Heart left ventricle (tissue), 13 donors: ENCODE data around the gene SLC8A3.

Experiments
- POLR2A ChIP-seq, 2 donors: fragments of 450-650 bp; IDR thresholded peaks; one replicate each; pipeline ENCODE4 v1.6.1; 2017; ENCODE audit warnings: antibody characterized with exemption in 2 of 2, mild to moderate bottlenecking in 2 of 2, moderate library complexity in 2 of 2
- TF ChIP-seq, protein P1 (sequence below), 12 donors: fragments of 200-600 bp; sonication (generic) in 4 of 12; IDR thresholded peaks; one replicate each; pipeline versions ENCODE4 v1.5.0 to v1.8.0; 2018 to 2022; ENCODE audit warnings: antibody characterized with exemption in 12 of 12, mild to moderate bottlenecking in 5 of 12
- donor health status: ischemic (EF 13 %, LVEDD 7.1; RV severe dilation, severe dysfunction).
- donor health status: DM: no; HTN: yes; CAD: no.
- donor health status: DM: no; HTN: no; CAD: no.
- donor health status: ischemic (EF 25% LVEDD 6.9; RV normal size, moderate dysfunction).
- donor health status: ischemic (EF 25% LVEDD 5.7; RV mildly dilated, moderate dysfunction).
- donor health status: ischemic (EF 35%, LVEDD 5.7; RV mildly dilated, moderate dysfunction).
- donor health status: nonischemic (EF 11% LVEDD 7.7; RV severe dilation, severe dysfunction).
- donor health status: DM: yes; HTN: yes; CAD: no.
- donor health status: PGD.
- donor health status: ischemic (EF 29% LVEDD 5.4; RV normal size, mild dysfunction).
- donor health status: nonischemic (EF 23%, LVEDD 6.1; RV moderate dilation, normal function).

- TF ChIP-seq, protein P1, sequence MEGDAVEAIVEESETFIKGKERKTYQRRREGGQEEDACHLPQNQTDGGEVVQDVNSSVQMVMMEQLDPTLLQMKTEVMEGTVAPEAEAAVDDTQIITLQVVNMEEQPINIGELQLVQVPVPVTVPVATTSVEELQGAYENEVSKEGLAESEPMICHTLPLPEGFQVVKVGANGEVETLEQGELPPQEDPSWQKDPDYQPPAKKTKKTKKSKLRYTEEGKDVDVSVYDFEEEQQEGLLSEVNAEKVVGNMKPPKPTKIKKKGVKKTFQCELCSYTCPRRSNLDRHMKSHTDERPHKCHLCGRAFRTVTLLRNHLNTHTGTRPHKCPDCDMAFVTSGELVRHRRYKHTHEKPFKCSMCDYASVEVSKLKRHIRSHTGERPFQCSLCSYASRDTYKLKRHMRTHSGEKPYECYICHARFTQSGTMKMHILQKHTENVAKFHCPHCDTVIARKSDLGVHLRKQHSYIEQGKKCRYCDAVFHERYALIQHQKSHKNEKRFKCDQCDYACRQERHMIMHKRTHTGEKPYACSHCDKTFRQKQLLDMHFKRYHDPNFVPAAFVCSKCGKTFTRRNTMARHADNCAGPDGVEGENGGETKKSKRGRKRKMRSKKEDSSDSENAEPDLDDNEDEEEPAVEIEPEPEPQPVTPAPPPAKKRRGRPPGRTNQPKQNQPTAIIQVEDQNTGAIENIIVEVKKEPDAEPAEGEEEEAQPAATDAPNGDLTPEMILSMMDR (IDR thresholded peaks at IDR 0.05), result peak; percentile 31 to 73 (median 50)
- no peak for TF ChIP-seq POLR2A (IDR thresholded peaks at IDR 0.05)
Measured at GRCh38 chr14:70073924-70074566, 114.7 kb downstream of the SLC8A3 start.
